Nucleus accumbens (tissue), 56 donors: Measurements from ENCODE around the gene NRSN2.
"Not testable (repeated sequence)": the region's sequence is repeated elsewhere in the genome, so short reads cannot be mapped to it uniquely, and the experiment has no call there.

Experiments used
- DNase-seq, 56 donors: peaks; one replicate each; lab custom pipeline; 2025; lab: John Stamatoyannopoulos, UW

The NRSN2 gene

DNA sequence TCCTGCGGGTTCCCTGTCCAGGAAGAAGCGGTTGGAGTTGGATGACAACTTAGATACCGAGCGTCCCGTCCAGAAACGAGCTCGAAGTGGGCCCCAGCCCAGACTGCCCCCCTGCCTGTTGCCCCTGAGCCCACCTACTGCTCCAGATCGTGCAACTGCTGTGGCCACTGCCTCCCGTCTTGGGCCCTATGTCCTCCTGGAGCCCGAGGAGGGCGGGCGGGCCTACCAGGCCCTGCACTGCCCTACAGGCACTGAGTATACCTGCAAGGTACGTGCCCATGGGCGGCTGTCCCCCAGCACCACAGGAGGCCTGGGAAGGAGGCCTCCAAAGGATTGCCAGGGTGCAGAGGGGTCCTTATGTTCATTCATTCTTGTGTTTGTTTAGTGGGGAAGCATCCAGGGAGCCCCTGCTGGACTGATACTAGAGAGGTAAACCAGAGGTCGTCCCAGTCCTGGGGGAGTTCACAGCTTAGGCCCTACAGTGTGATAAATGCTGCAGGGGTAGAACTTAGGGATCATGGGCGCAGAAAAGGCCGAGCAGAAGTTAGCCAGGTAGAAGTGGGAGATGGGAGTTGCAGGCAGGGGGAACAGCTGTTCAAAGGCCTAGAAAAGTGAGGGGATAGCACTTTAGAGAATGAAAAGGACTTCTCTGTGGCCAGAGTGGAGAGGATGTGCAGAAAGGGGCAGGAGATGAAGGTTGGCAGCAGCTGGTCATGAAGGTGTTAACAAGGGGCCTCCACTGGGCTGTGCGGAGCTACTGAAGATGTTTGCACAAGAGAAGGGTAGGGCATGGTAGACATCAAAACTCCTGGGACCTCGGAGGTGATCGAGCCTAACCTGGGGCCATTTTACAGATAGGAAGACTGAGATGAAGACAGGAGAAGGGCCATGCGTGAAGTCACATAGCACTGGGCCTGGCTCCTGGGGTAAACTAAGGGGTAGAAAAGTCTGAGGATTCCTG is 41.4 kb downstream of the NRSN2 start:
- DNase-seq = no peak

DNA sequence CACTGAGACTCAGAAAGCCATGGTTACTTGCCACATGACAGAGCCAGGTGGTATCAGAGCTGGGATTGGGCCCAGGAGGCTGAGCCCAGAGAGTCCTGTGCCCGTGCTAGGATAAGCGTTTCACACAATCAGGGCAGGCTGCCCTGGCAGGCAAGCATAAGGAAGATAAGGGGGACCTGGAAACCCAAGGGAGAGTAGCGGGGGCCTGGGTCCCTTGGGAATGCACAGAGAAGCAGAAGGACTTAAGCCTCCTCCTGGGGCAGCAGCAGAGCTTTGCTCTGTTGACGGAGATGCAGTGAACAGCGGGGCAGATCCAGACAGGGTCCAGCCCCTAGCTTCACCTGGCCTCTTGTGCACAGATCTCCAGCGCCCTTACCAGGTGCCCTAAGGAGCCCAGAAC is 42.3 kb downstream of the NRSN2 start:
- no peak for DNase-seq

DNA sequence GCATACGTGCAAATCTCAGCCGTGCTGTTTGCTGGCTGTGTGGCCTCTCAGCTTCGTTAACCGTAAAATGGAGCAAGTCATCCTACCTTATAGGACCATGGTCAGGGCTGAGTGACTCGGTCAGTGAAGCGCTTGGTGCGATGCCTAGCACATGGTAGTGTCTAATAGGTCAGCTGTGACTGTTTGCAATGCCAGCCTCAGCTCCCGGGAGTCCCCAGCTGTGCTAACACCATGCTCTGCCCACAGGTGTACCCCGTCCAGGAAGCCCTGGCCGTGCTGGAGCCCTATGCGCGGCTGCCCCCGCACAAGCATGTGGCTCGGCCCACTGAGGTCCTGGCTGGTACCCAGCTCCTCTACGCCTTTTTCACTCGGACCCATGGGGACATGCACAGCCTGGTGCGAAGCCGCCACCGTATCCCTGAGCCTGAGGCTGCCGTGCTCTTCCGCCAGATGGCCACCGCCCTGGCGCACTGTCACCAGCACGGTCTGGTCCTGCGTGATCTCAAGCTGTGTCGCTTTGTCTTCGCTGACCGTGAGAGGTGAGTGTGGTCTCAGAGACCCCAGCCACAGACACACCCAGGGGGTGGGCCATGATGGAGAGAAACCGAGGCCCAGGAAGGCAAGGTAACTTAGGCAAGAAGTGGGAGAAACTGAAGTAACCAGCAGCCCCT is 44.3 kb downstream of the NRSN2 start:
- no peak for DNase-seq

DNA sequence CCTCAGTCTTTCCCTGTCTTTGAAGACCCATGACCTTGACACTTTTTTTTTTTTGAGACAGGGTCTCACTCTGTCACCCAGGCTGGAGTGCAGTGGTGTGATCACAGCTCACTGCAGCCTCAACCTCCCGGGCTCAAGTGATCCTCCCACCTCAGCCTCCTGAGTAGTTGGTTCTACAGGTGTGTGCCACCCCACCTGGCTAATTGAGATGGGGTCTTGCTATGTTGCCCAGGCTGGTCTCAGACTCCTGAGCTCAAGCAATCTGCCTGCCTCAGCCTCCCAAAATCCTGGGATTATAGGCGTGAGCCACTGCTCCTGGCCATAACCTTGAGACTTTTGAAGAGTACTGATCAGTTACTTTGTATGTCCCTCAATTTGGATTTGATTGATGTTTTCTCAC is 46.4 kb downstream of the NRSN2 start:
- not testable (repeated sequence) for DNase-seq

DNA sequence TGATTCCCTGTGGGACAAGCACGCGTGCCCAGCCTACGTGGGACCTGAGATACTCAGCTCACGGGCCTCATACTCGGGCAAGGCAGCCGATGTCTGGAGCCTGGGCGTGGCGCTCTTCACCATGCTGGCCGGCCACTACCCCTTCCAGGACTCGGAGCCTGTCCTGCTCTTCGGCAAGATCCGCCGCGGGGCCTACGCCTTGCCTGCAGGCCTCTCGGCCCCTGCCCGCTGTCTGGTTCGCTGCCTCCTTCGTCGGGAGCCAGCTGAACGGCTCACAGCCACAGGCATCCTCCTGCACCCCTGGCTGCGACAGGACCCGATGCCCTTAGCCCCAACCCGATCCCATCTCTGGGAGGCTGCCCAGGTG is 49.3 kb downstream of the NRSN2 start:
- no peak for DNase-seq

DNA sequence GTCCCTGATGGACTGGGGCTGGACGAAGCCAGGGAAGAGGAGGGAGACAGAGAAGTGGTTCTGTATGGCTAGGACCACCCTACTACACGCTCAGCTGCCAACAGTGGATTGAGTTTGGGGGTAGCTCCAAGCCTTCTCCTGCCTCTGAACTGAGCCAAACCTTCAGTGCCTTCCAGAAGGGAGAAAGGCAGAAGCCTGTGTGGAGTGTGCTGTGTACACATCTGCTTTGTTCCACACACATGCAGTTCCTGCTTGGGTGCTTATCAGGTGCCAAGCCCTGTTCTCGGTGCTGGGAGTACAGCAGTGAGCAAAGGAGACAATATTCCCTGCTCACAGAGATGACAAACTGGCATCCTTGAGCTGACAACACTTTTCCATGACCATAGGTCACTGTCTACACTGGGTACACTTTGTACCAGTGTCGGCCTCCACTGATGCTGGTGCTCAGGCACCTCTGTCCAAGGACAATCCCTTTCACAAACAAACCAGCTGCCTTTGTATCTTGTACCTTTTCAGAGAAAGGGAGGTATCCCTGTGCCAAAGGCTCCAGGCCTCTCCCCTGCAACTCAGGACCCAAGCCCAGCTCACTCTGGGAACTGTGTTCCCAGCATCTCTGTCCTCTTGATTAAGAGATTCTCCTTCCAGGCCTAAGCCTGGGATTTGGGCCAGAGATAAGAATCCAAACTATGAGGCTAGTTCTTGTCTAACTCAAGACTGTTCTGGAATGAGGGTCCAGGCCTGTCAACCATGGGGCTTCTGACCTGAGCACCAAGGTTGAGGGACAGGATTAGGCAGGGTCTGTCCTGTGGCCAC is 49.9 kb downstream of the NRSN2 start:
- DNase-seq = no peak

DNA sequence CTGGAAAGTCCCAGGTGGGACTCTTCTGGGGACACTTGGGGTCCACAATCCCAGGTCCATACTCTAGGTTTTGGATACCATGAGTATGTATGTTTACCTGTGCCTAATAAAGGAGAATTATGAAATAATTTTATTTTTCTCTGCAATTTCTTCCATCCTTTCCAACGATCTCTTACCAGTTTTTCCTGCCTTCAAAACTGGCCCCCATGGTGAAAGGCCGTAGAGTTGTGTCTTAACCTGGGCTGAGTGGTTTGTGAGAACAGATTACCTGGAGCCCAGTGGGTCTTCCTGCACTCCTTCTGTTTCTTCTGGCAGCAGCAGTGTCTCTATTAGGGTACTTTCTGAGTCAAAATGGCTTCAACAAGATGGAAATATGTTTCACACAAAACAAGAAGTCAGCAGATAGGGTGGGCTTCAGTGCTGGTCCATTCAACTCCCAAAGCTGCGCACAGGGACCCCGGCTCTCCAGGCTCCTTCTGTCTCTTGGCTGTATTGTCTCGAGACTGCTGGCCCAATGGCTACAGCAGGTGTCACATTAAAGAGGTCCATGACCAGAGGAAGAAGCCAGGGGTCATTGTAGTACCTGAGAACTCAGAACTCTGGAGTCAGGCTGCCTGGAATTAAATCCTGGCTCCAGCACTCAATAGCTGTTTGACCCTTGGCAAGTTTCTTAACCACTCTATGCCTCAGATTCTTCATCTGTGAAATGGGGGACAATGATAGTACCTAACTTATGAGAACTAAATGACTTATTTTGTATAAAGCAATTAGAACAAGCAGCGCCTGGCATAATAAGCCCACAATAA is 50.7 kb downstream of the NRSN2 start:
- DNase-seq = no peak

DNA sequence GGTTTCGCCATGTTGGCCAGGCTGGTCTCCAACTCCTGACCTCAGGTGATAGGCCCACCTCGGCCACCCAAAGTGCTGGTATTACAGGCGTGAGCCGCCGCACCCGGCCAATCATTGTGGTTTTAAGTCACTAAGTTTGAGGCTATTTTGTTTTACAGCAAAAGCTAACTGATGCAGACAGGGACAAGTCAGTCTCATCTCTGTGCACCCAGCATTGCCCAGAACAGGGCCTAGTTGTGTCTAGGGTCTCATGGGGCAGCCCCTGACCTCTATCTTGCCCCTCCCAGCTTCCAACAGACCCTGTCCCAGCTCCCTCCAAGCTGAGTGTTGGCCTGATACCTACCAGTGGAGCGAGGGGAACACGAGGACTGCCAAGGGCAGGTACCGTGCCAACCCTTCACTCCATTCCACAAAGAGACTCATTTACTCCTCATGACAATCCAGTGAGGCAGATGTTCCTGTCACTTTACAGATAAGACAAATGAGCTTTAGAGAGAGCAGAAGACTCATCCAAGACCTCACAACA is 52.3 kb downstream of the NRSN2 start:
- no peak for DNase-seq

DNA sequence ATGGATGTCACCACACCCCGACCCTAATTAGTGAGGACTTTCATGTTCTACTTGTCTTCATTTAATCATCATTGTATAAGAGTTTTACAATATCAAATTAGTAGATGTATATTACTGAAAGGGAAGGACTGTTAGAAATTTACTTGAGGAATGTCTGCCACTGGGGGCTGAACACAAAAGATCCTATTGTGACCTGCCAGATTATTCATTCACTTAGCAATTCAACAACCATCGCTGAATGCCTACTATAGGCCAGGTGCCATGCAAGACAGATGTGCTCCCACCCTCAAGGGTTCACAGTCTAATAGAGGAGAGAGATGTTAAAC is 53.2 kb downstream of the NRSN2 start:
- no peak for DNase-seq

DNA sequence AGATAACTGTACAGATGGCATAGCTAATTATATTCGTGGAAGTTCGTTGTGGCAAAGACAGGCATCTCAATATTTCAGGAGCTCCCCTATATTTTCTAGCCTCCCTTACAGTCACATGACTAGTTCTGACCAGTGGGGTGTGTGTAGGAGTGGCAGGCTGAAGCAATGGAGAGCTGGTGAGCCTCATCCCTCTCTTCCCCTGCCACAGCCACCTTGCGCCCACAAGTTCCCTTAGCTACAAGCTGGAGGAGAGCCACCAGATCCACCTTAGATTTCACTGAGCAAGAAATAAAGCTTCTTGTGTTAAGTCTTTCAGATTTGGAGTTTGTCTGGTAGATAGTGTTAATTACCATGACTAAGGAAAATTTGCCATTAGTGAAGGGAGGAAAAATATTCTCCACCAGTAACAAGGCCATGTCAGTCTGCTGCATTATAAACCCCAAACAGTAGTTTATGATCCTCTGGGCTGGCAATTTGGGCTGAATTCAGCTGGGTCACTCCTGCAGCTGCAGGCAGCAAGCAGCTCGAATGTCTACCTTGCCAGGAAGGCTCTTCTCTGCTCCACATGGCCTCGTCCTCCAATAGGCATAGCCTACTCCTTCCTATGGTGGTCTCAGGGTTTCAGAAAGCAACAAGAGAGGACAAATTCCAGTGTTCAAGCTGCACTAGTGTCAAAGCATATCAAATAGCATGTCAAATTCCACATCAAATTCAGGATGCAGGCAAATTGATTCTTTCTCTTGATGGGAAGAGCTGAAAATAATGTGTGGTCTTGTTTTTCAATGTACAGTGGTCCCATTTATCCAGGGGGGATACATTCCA is 53.8 kb downstream of the NRSN2 start:
- DNase-seq = peak in 3 of 56 donors; percentile 2 to 6 (median 4)

DNA sequence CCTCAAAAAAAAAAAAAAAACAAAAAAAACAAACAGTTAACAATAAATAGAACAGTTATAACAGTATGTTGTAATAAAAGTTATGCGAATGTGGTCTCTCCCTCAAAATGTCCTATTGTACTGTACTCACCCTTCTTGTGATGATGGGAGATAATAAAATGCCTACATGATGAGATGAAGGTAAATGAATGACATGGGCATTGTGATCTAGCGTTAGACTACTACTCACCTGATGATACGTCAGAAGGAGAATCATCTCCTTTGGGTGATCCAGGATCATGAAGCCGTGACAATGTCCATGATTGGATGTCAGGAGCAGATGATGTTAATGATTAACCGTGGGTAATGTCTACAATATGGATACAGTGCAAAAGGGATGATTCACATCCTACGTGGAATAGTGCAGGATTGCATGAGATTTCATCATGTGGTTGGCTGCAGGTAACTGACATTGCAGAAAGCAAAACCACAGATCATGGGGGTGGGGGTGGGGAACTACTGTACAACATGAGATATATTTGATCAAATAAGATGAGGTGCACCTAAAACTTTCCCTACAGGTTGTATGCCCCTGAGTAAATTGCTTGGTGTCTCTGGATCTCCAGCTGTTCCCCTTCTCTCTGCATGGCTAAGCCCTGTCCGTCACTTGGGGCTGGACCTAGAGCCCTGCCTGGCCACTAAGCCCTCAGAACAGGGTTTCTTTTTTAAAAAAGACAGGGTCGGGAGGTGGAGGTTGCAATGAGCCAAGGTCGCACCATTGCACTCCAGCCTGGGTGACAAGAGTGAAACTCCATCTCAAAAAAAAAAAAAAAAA is 55.0 kb downstream of the NRSN2 start:
- DNase-seq = no peak

DNA sequence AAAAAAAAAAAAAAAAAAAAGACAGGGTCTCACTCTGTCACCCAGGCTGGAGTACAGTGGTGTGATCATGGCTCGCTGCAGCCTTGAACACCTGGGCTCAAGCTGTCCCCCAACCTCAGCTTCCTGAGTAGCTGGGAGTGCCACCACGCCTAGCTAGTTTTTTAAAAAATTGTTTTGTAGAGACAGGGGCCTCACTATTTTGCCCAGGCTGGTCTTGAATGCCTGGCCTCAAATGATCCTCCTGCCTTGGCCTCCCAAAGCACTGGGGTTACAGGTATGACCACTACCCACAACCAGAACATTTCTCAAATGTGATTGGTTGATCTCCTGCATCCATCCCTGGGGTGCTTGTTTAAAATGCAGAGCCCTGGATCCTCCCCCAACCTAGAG is 55.6 kb downstream of the NRSN2 start:
- no peak for DNase-seq

DNA sequence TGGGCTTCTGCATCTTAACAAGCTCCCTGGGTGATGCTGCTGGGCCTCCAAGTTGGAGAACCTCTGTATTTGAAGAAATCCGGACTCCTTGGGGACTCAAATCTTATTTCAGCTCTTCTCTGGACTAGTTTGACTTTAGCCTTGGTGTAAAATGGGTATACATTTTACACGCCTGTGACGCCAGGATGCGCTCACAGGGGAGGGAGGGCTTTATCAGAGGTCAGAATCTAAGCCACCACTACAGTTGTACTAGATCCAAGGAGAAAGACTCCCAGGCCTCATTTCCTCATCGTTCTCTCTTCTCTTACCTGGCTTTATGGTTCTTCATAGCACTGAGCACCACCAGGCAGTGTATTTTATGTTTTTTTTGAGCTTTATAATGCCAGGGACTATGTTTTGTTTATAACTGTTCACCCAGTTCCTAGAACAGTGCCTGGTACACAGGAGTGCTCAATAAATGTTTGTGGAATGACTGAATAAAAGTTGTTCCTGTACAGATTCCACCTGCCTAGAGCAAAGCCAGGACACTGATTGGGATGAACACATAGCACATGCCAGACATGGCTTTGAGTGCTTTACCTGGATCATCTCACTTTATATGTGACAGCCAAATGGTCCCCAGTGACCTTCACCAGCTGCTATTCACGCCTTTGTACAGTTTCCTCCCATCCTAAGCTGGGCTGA is 56.1 kb downstream of the NRSN2 start:
- DNase-seq = no peak

DNA sequence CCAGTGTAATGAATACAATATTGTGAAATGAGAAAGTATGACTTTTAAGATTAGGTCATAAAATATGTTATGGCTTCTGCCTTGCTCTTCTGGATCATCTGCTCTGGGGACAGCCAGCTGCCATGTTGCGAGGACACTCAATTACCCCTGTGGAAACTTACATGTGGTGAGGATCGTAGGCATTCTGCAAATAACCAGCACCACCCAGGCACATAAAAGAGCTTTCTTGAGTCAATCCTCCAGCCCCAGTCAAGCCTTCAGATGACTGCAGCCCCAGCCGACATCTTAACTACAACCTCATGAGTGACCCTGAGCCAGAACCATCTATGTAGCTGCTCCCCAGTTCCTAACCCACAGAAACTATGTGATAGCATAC is 56.7 kb downstream of the NRSN2 start:
- DNase-seq = no peak

DNA sequence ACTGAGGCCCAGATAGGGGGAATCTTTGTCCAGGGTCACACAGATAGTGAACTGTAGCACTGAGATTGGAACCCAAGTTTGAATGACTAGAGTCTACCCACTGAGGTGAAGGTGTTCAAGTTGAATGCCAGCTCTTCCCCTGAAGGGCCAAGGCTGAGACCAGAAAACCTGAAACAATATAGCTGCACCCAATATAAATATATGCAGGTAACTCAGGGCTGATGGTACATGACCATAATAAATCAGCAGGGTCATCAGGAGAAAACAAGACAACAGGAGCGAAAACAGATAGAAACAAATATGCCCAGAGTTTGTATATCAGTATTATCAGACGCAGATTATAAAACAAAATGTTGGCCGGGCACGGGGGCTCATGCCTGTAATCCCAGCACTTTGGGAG is 57.2 kb downstream of the NRSN2 start:
- DNase-seq = no peak
